GM23338 (cell line): Measurements from ENCODE around the gene NFIA.

Source experiments
- CREB1 ChIP-seq: fragments of 250-450 bp; sonication (Bioruptor Pico); IDR thresholded peaks from 2 replicates; pipeline ENCODE4 v1.5.0; 2020; ENCODE audit warnings: low read depth, mild to moderate bottlenecking, moderate library complexity
- EZH2 ChIP-seq: fragments of 200-600 bp; sonication (generic); IDR thresholded peaks from one replicate; pipeline ENCODE4 v1.8.0; 2017; ENCODE audit warnings: antibody characterized with exemption, mild to moderate bottlenecking, low read depth; ENCODE audit not compliant: unreplicated experiment
- EZH2phosphoT487 ChIP-seq: fragments of 200-600 bp; sonication (generic); IDR thresholded peaks from one replicate; pipeline ENCODE4 v1.8.1; 2018; ENCODE audit warnings: antibody characterized with exemption; ENCODE audit not compliant: unreplicated experiment
- JUNB ChIP-seq: IDR thresholded peaks from one replicate; pipeline ENCODE4 v1.6.1; 2016; ENCODE audit warnings: antibody characterized with exemption; ENCODE audit not compliant: unreplicated experiment
- POLR2AphosphoS5 ChIP-seq: IDR thresholded peaks from 2 replicates; pipeline ENCODE4 v1.6.1; 2016; ENCODE audit warnings: antibody characterized with exemption, low read depth
- STAT1 ChIP-seq: IDR thresholded peaks from one replicate; pipeline ENCODE4 v1.6.1; 2016; ENCODE audit warnings: antibody characterized with exemption; ENCODE audit not compliant: unreplicated experiment
- ZNF114 ChIP-seq: fragments of 250-450 bp; sonication (Bioruptor Pico); IDR thresholded peaks from 2 replicates; pipeline ENCODE4 v1.5.0; 2020; ENCODE audit warnings: mild to moderate bottlenecking, moderate library complexity
- TF ChIP-seq, protein P1 (sequence below), 2 experiments: fragments of 200-600 bp in 1 of 2; sonication (generic) in 1 of 2; conservative IDR thresholded peaks; 2 replicates each; pipeline versions ENCODE4 v1.5.1 to v1.6.1; 2016 to 2017; ENCODE audit warnings: antibody characterized with exemption in 2 of 2, low read depth in 2 of 2, mild to moderate bottlenecking in 2 of 2, moderate library complexity in 1 of 2
- TF ChIP-seq, protein P2 (sequence below): IDR thresholded peaks from one replicate; pipeline ENCODE4 v1.6.1; 2018; ENCODE audit warnings: antibody characterized with exemption; ENCODE audit not compliant: unreplicated experiment
- TF ChIP-seq, protein P3 (sequence below): fragments of 250-450 bp; sonication (Bioruptor Pico); IDR thresholded peaks from 2 replicates; pipeline ENCODE4 v1.5.0; 2020; ENCODE audit warnings: mild to moderate bottlenecking, moderate library complexity

DNA sequence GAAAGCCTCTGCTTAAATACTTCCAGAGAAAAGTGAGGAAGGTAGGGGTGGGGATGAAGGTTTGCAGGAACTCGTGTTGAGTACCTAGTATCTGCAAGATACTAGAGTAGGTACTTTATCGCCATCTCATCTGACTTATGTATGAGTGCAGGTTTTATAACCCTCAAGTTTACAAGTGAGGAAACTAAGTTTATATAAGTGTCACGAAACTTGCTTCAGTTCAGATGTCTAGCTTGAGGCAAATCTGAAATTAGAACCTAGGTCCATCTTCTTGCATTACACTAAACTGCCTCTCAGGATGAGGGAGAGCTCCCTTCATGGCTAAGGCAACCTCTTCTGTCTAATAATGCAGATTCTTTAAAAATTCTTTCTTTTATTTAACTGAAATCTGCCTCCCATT is 43.5 kb downstream of the NFIA start:
- TF ChIP-seq POLR2AphosphoS5 (no peak), JUNB (no peak), EZH2 (no peak), CREB1 (CRISPR knock-in tag) (no peak), EZH2phosphoT487 (no peak), STAT1 (no peak), ZNF114 (CRISPR knock-in tag) (no peak)
- TF ChIP-seq, protein P1, sequence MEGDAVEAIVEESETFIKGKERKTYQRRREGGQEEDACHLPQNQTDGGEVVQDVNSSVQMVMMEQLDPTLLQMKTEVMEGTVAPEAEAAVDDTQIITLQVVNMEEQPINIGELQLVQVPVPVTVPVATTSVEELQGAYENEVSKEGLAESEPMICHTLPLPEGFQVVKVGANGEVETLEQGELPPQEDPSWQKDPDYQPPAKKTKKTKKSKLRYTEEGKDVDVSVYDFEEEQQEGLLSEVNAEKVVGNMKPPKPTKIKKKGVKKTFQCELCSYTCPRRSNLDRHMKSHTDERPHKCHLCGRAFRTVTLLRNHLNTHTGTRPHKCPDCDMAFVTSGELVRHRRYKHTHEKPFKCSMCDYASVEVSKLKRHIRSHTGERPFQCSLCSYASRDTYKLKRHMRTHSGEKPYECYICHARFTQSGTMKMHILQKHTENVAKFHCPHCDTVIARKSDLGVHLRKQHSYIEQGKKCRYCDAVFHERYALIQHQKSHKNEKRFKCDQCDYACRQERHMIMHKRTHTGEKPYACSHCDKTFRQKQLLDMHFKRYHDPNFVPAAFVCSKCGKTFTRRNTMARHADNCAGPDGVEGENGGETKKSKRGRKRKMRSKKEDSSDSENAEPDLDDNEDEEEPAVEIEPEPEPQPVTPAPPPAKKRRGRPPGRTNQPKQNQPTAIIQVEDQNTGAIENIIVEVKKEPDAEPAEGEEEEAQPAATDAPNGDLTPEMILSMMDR (conservative IDR thresholded peaks at IDR 0.05; ENCODE audit: low read depth in 2 of 2), result no peak
- TF ChIP-seq, protein P2, sequence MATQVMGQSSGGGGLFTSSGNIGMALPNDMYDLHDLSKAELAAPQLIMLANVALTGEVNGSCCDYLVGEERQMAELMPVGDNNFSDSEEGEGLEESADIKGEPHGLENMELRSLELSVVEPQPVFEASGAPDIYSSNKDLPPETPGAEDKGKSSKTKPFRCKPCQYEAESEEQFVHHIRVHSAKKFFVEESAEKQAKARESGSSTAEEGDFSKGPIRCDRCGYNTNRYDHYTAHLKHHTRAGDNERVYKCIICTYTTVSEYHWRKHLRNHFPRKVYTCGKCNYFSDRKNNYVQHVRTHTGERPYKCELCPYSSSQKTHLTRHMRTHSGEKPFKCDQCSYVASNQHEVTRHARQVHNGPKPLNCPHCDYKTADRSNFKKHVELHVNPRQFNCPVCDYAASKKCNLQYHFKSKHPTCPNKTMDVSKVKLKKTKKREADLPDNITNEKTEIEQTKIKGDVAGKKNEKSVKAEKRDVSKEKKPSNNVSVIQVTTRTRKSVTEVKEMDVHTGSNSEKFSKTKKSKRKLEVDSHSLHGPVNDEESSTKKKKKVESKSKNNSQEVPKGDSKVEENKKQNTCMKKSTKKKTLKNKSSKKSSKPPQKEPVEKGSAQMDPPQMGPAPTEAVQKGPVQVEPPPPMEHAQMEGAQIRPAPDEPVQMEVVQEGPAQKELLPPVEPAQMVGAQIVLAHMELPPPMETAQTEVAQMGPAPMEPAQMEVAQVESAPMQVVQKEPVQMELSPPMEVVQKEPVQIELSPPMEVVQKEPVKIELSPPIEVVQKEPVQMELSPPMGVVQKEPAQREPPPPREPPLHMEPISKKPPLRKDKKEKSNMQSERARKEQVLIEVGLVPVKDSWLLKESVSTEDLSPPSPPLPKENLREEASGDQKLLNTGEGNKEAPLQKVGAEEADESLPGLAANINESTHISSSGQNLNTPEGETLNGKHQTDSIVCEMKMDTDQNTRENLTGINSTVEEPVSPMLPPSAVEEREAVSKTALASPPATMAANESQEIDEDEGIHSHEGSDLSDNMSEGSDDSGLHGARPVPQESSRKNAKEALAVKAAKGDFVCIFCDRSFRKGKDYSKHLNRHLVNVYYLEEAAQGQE, result no peak
- TF ChIP-seq, protein P3, sequence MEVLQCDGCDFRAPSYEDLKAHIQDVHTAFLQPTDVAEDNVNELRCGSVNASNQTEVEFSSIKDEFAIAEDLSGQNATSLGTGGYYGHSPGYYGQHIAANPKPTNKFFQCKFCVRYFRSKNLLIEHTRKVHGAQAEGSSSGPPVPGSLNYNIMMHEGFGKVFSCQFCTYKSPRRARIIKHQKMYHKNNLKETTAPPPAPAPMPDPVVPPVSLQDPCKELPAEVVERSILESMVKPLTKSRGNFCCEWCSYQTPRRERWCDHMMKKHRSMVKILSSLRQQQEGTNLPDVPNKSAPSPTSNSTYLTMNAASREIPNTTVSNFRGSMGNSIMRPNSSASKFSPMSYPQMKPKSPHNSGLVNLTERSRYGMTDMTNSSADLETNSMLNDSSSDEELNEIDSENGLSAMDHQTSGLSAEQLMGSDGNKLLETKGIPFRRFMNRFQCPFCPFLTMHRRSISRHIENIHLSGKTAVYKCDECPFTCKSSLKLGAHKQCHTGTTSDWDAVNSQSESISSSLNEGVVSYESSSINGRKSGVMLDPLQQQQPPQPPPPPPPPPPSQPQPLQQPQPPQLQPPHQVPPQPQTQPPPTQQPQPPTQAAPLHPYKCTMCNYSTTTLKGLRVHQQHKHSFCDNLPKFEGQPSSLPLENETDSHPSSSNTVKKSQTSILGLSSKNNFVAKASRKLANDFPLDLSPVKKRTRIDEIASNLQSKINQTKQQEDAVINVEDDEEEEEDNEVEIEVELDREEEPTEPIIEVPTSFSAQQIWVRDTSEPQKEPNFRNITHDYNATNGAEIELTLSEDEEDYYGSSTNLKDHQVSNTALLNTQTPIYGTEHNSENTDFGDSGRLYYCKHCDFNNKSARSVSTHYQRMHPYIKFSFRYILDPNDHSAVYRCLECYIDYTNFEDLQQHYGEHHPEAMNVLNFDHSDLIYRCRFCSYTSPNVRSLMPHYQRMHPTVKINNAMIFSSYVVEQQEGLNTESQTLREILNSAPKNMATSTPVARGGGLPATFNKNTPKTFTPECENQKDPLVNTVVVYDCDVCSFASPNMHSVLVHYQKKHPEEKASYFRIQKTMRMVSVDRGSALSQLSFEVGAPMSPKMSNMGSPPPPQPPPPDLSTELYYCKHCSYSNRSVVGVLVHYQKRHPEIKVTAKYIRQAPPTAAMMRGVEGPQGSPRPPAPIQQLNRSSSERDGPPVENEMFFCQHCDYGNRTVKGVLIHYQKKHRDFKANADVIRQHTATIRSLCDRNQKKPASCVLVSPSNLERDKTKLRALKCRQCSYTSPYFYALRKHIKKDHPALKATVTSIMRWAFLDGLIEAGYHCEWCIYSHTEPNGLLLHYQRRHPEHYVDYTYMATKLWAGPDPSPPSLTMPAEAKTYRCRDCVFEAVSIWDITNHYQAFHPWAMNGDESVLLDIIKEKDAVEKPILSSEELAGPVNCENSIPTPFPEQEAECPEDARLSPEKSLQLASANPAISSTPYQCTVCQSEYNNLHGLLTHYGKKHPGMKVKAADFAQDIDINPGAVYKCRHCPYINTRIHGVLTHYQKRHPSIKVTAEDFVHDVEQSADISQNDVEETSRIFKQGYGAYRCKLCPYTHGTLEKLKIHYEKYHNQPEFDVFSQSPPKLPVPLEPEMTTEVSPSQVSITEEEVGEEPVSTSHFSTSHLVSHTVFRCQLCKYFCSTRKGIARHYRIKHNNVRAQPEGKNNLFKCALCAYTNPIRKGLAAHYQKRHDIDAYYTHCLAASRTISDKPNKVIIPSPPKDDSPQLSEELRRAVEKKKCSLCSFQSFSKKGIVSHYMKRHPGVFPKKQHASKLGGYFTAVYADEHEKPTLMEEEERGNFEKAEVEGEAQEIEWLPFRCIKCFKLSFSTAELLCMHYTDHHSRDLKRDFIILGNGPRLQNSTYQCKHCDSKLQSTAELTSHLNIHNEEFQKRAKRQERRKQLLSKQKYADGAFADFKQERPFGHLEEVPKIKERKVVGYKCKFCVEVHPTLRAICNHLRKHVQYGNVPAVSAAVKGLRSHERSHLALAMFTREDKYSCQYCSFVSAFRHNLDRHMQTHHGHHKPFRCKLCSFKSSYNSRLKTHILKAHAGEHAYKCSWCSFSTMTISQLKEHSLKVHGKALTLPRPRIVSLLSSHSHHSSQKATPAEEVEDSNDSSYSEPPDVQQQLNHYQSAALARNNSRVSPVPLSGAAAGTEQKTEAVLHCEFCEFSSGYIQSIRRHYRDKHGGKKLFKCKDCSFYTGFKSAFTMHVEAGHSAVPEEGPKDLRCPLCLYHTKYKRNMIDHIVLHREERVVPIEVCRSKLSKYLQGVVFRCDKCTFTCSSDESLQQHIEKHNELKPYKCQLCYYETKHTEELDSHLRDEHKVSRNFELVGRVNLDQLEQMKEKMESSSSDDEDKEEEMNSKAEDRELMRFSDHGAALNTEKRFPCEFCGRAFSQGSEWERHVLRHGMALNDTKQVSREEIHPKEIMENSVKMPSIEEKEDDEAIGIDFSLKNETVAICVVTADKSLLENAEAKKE (CRISPR knock-in tag), result no peak
